Activated T-cell treated with anti-CD3 and anti-CD28 coated beads for 4 hours (primary cell): Measurements from ENCODE around the gene VWA3B.

Experiments
- DNase-seq: peaks from one replicate; pipeline ENCODE4 v3.0.0-alpha.2; 2020

The VWA3B gene

GRCh38 chr2:98180456-98180855 is 93.5 kb downstream of the VWA3B start:
- no peak for DNase-seq

- no peak for DNase-seq
Observed at GRCh38 chr2:98181346-98181745, 94.4 kb downstream of the VWA3B start.

DNA sequence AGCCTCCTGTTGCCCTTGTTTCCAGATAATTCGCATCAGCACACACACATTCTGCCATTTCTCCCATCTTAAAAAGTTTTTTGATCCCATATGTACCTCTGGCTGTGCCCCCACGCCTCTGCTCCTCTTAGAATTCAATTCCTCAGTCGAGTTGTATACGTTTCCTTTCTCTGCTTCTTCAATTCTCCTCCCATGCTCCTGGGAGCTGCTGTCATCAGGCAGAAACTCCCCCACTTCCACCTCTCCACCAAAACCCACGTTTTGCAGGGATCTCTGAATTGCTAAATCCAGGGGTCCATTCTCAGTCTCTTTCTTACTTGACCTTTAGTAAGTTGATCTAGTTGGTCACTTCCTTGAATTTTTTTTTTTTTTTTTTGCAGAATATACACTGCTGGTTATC is 98.8 kb downstream of the VWA3B start:
- no peak for DNase-seq

GRCh38 chr2:98187194-98187593 is 100.2 kb downstream of the VWA3B start:
- DNase-seq = no peak

GRCh38 chr2:98188351-98189046 is 101.5 kb downstream of the VWA3B start:
- DNase-seq = no peak

- no peak for DNase-seq
Observed at GRCh38 chr2:98191883-98192282, 104.9 kb downstream of the VWA3B start.

DNA sequence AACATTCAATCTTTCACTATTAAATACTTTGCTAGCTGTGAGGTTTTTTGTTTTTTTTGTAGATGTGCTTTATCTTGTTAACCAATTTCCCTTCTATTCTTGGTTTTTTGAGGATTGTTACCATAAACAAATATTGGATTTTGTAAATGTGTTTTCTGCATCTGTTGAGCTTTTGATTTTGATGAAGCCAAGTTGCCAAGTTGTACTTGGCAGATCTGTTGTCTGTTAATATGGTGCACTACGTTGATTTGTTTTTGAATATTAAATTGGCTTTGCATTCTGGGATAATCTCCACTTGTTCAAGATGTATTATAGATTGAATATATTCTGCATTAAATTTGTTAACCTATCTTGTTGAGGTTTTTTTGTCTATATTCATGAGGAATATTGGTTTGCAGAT is 114.6 kb downstream of the VWA3B start:
- DNase-seq = no peak

- no peak for DNase-seq
Observed at GRCh38 chr2:98205889-98206288, 118.9 kb downstream of the VWA3B start.

DNA sequence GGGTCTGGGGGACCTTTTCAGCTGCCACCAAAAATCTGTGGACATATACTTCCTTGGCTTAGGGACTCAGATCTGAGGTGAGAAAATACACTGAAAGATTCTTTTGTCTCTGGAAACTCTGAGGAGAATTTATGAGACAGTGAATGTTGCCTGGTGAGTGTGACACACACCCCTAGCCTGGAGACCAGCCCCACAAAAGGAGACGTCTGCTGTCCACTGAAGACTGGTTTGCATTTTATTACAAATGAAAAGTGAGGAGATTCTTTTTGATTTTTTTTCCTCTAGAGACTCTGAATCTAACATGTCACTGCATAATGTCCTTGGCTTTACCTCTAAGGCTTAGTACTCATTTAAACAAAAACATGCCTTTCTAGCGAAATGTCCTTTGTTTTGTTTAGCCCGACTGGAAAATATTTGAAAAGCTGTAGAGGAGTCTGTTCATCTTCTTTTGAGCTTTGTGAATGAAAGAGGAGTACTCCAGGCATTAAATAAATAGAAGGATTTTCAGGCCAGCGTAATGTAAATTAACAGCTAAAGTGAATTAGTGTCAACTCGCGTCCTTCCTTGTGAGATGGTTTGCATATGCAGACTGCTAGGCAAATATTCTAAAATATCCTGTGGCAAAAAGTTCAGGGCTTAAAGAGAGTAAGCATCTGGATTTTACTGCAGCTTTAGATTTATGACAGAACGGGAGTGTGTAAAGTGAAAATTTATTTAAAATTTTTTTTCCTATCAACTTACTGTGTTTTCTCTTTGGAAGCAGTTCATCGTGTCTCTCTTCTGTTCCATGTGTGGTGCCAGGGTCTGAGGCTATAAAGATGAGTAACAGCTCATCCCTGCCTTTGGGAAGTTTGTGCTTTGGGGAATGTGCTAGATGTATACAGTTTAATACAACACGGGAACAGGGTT is 125.4 kb downstream of the VWA3B start:
- no peak for DNase-seq

DNA sequence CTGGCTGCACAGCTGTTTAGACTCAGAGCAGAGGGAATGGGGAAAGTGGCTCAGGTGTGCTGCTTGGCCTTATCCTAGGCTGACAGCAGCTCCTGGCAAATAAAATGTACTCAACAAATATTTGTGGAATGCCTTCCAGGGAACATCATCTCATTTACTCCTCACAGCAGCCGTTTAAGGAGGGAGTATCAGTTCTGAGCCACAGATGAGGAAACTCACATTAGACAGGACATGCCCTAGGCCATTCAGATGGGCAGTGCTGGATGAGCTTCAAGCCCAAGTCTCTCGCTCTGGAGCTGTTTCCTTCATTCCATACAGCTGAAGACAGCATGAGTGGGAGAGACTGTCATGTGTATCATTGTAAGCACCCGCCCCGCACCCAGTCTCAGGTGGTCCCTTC is 129.6 kb downstream of the VWA3B start:
- no peak for DNase-seq

DNA sequence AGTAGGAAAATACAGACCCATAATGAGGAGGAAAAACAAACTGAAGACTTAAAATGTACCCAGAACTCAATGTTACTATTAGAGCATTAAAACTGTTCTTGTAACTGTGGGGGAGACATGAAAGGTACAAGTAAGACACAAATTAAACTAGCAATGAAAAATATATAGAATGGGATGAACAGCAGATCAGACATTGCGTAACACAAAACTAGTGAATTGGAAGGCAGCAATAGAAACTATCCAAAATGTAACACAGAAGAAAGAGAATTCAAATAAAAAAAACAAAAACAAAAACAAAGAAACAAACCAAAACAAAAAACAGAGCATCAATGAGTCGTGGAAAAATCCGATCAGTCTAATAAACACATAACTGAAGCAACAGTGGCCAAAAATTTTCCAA is 132.2 kb downstream of the VWA3B start:
- no peak for DNase-seq

DNA sequence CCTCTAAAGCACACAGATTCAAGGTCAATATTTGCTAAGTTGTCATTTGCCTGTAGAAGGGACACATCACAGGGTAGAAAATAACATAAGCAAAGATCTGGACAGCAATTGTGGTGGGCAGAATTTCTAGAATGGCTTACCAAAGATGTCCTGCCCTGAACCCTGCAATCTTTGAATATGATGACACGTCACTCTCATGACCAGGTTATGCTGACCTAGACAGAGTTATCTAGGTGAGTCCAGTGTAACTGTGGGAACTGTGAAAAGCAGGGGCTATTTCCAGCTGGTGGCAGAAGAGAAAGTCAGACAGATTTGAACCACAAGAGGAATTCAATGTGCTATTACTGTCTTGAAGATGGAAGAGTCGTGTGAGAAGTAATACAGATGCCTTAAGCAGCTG is 147.0 kb downstream of the VWA3B start:
- DNase-seq = no peak

DNA sequence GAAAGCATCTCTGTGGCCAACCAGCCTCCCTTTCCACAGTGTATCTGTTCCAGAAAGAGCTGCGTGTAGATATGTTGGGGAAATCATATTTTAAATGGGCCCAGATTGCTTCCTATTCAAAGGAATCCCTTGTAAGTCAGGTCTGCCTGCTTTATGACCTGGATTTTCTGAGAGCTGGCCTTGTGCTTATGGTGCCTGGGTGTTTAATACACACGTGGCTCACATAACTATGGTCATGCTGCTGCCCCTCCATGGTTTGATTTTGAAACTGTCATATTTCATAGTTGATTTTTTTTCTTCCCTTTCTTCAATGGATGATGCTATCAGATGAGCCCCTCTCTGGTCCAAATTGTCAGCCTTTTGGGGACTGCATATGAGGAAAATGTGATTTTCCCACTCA is 147.8 kb downstream of the VWA3B start:
- DNase-seq = no peak

GRCh38 chr2:98236935-98237334 is 150.0 kb downstream of the VWA3B start:
- DNase-seq = no peak

DNA sequence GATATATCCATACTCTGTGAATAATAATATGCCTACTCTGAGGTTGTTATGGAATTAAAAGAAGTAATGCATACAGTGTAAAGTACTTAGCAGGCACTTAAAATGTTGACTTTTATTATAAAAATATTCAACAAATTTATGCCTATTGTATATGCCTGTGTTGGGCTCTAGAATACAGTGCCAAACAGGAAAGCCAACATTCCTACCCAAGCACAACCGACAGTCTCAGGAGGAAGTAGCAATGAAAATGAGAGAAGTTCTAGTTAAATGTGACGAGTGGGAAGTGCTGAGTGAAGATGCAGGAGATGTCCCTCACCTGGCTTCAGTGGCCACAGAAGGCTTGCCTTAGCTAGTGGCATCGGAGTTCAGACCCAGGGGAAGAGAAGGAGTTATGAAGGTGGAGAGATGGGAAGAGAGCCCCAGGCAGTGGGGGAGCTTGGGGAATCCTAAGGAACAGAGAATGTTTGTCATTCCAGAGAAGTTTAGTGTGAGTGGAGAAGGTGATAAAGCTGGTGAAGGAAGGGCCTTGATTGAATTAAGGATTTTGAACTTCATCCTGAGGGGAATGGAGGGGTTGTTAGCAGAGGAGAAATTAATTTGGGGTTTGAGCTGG is 153.9 kb downstream of the VWA3B start:
- no peak for DNase-seq

GRCh38 chr2:98241592-98241991 is 154.6 kb downstream of the VWA3B start:
- no peak for DNase-seq

- DNase-seq = no peak
Observed at GRCh38 chr2:98242003-98242402, 155.0 kb downstream of the VWA3B start.

DNA sequence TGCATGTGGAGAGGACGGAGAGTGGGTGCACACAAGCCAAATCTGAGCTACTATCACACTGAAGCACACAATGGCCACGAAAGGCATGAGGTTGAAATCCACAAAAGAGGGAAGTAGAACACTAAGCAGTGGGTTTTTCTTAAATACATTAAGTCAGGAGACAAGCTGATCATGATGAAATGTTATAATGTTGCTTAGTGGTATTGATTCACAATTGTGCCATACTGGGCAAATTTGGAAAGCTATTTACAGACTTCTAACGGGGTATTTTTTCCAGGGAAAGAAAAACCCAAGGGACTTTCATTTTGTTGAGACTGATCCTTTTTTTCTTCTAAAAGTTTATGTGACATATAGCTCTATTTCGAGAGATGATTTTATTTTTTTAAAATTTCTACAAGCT is 158.5 kb downstream of the VWA3B start:
- no peak for DNase-seq

DNA sequence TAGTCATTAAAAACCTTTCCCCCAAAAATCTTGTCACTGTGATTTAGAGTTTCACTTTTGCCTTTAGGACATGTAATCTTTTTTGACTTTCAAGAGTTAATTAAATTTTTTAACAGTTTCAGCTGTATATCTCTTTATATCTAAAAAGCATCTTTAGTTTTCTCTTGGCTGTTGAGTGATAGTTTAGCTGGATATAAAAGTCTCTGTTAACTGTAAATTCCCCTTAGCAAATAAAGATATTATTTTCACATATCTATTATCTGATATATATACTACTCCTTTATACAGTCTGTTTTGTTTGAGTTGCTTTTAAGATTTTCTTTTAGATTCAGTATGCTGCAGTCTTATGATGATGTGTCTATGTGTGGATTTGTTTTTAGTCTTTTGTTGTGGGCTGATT is 160.4 kb downstream of the VWA3B start:
- DNase-seq = no peak

DNA sequence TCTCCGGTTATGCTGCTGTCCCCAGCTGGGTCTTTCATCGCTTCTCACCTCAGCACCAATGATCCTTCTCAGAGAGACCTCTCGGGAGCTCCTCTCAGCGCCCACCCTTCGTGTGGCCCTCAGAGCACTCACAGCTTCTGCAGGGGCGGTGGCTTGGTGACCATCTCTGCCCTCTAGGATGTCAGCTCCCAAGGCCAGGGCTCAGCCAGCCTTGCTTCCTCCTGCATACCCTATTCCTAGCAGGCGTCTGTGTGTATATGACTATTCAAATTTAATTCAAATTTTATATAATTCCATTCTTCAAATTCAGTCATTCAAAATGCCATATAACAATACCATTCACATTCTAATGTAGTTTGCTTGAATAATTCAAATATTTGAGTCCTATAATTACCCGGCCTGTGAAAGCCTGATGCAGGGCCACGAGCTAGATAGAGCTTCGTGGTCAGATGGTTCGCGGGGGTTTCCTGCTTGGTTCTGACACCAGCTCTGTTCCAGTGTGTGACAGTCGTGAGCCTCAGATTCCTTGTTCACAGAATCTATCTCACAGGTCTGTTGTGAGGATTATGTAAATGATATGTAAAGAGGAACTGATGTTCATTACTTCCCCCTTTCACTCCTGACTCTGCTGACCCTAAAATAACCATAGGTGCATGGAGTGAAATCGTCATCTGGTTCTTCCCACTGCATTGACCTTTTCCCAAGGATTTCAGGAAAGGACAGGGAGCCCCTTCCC is 165.2 kb downstream of the VWA3B start:
- DNase-seq = no peak

- DNase-seq = no peak
Observed at GRCh38 chr2:98253461-98254070, 166.6 kb downstream of the VWA3B start.

GRCh38 chr2:98254504-98255059 is 167.6 kb downstream of the VWA3B start:
- DNase-seq = no peak
